BE2C (cell line): ENCODE data around the gene XAB2.

ENCODE experiments used
- DNase-seq: peaks from one replicate; pipeline ENCODE4 v3.0.0-alpha.2; 2020
- H3K27me3 ChIP-seq: fragments of 250-450 bp; sonication (Bioruptor Pico); 2 replicates; pipeline ENCODE4 v1.5.1; 2020; ENCODE audit warnings: mild to moderate bottlenecking
- H3K36me3 ChIP-seq: fragments of 250-450 bp; sonication (Bioruptor Pico); 2 replicates; pipeline ENCODE4 v1.5.1; 2020; ENCODE audit warnings: mild to moderate bottlenecking
- H3K4me1 ChIP-seq: fragments of 250-450 bp; sonication (Bioruptor Pico); 2 replicates; pipeline ENCODE4 v1.5.1; 2020
- H3K4me3 ChIP-seq: 2 replicates; pipeline ENCODE4 v1.5.1; 2011; ENCODE audit warnings: low read depth, low read length
- H3K9me3 ChIP-seq: fragments of 250-450 bp; sonication (Bioruptor Pico); 2 replicates; pipeline ENCODE4 v1.5.1; 2020
- CTCF ChIP-seq: IDR thresholded peaks from 2 replicates; pipeline ENCODE4 v1.5.1; 2012; ENCODE audit warnings: mild to moderate bottlenecking, low read depth, low read length

XAB2 gene

GRCh38 chr19:7631577-7631976 is 2.2 kb upstream of the XAB2 start:
- Histone ChIP-seq H3K4me3 (no peak overlapping the region), H3K36me3 (peaks cover 7% of the 10 kb centered on the region)
- no peak for TF ChIP-seq CTCF

GRCh38 chr19:7628589-7629311 is 595 bp downstream of the XAB2 start:
- DNase-seq: no peak
- peak overlapping the region; percentile 89 for H3K4me3 ChIP-seq
- no peaks in the 10 kb centered on the region for H3K27me3 ChIP-seq
- H3K4me1 ChIP-seq: no peaks in the 10 kb centered on the region; the same call in 1 of the 2 replicates
- TF ChIP-seq CTCF: no peak
- no peaks in the 10 kb centered on the region for H3K9me3 ChIP-seq
- peaks cover 21% of the 10 kb centered on the region for H3K36me3 ChIP-seq

More at GRCh38 chr19:7631577-7631976, 2.2 kb upstream of the XAB2 start:
- H3K9me3 ChIP-seq: no peaks in the 10 kb centered on the region
- peaks cover 22% of the 10 kb centered on the region for H3K27me3 ChIP-seq
- no peak for DNase-seq
- no peaks in the 10 kb centered on the region; the same call in 1 of the 2 replicates for H3K4me1 ChIP-seq

- no peak for TF ChIP-seq CTCF
- H3K9me3 ChIP-seq: no peaks in the 10 kb centered on the region
- H3K36me3 ChIP-seq: peaks cover 36% of the 10 kb centered on the region
- no peaks in the 10 kb centered on the region; the same call in 1 of the 2 replicates for H3K4me1 ChIP-seq
- DNase-seq: no peak
- no peak overlapping the region for H3K4me3 ChIP-seq
- no peaks in the 10 kb centered on the region for H3K27me3 ChIP-seq
These were observed 2.2 kb downstream of the XAB2 start for GRCh38 chr19:7627166-7627565.

GRCh38 chr19:7625763-7626372 is 3.5 kb downstream of the XAB2 start:
- Histone ChIP-seq H3K4me1 (no peaks in the 10 kb centered on the region; the same call in 1 of the 2 replicates), H3K27me3 (no peaks in the 10 kb centered on the region), H3K9me3 (no peaks in the 10 kb centered on the region), H3K36me3 (peaks cover 47% of the 10 kb centered on the region), H3K4me3 (no peak overlapping the region)
- no peak for TF ChIP-seq CTCF
- no peak for DNase-seq

GRCh38 chr19:7624810-7625209 is 4.5 kb downstream of the XAB2 start:
- no peak overlapping the region for H3K4me3 ChIP-seq
- H3K4me1 ChIP-seq: peaks cover 10% of the 10 kb centered on the region
- H3K27me3 ChIP-seq: no peaks in the 10 kb centered on the region
- no peak for TF ChIP-seq CTCF
- H3K36me3 ChIP-seq: peaks cover 57% of the 10 kb centered on the region
- H3K9me3 ChIP-seq: no peaks in the 10 kb centered on the region
- DNase-seq: no peak
